Endometrial microvascular endothelial cells (primary cell): ENCODE results near the gene SMURF1. TPM values are rescaled to one million over a fixed set of nuclear protein-coding genes. Genes with fewer than 3 reads are reported as not detected.
"Not testable (repeated sequence)": the region's sequence is repeated elsewhere in the genome, so short reads cannot be mapped to it uniquely, and the experiment has no call there.

Experiments
- in situ Hi-C: cut with HindIII; loops from 2 replicates; pipeline ENCODE4 v1.10.0; 2017; ENCODE audit warnings: low sequenced_read_pairs, low pct_unique_long_range_greater_than_20kb; ENCODE audit errors: inconsistent ontology term
- total RNA-seq: library from RNA; depleted of rRNA; stranded (reverse); fragments of >200 nt; gene quantifications from one replicate; pipeline ENCODE4 v1.2.3, GENCODE V29; 2015; ENCODE audit errors: inconsistent ontology term

The SMURF1 gene
- total RNA-seq, 1 donor from 2014 or later: 14.9 TPM

DNA sequence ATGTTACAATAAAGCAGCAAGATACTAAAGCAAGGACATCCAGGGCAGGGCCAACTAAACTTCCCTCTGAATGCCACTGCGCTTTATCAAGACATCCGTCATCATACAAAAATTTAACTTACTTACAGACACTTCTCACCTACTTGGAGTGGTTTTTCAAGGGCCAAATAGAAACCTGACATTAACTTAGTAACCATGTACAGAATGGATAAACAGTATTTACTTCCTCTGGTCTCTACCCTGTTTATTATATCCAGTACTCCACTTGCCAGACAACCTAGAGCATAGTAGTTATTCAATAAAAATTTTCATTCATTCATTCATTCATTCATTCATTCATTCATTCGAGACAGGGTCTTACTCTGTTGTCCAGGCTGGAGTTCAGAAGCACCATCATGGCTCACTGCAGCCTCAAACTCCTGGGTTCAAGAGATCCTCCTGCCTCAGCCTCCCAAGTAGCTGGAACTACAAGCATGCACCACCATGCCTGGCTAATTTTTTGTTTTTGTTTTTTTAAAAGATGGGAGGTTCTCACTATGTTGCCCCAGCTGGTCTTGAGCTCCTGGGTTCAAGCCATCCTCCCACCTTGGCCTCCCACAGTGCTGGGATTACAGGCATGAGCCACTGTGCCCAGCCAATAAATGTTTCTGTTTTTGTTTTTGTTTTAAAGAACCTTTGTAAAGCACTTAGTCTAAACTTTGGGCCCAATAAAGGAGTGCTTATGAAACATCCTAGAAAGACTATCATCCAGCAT, 19.0 kb downstream of the SMURF1 start:
- in situ Hi-C loops: no loop called here

DNA sequence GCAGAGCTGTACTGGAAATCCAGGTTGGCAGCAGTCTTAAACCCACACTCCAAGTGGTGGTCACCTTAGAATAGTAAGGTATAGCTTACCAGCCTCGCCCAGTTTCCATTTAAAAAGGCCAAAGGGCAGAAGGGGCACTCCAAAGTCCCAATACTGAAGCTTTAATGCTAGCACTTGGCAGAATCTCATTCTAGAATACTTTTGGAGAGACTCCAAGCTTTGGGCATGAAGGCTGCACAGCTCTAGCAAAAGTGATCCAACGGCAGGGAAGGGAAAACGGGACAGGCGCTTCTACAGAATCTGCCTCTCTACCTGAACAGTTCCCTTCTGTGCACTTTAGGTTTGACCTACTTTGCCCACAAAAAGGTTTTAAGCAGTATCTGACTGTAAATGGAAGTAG, 19.7 kb downstream of the SMURF1 start:
- in situ Hi-C loops: no loop called here

DNA sequence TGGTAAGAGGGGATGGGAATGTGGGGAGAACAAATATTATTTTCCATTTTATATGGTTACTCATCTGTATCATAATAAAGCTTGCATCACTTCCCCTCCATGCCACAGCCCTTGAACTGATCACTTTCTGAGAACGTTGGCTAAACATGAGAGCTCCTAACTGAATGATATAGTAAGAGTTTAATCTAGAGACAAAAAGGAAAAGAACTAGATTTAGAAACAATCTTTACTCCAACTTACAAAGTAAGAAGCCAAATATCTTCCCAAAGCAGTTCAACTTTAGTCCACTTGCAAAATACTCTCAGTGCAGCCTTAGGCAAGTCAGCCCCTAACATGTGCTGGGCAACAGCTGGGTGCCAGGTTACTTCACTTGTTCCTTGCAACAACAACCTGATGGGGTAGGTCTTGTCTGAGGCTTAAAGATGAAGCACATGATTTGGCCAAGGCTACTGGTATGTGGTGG, 20.3 kb downstream of the SMURF1 start:
- in situ Hi-C loops: no loop called here

- in situ Hi-C loops: no loop called here
Observed at GRCh38 chr7:99122762-99123161, 21.1 kb downstream of the SMURF1 start.

DNA sequence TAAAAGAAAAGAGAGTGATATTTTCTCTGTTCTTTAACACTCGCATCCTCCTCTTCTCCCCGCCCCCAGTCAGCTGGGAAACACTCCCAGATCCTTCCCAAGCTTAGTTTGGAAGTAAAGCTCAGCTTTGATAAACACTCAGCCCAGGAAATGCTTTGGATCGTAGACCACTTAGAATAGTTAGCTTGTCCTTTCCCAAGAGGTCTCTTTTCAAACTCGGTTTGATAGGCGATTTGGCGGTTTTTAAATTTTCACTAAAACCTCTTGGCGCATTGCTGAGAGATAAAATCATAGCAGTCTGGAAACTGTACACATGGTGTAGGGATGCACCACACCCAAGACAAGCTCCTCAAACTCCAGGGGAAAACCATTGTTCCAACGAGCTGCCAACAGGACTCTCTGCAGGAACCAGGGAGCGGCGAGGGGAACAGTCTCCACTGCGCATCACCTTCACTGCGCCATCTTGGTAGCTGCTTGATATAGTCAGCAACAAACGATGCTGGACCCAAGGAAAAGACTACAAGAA, 22.3 kb downstream of the SMURF1 start:
- in situ Hi-C loops: no loop called here

DNA sequence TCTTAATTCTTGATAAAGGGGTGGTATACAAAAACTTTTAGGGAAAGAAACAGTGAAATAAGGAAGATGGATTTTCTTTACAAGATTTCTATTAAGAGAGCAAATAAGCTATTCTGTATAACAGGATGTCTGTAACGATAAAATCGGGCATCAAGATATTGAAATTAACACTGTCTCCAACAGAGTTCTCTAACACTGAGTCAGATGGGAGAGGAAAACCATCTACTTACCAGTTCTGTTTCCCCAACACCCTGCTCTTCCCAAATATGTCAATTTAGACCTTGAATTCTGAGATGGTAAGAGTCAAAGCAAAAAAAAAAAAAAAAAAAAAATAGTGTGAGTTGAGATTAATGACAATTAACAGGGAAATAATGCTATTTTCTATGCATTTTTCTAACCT, 23.0 kb downstream of the SMURF1 start:
- in situ Hi-C loops: no loop called here

GRCh38 chr7:99120501-99120900, 23.4 kb downstream of the SMURF1 start:
- in situ Hi-C loops: no loop called here

DNA sequence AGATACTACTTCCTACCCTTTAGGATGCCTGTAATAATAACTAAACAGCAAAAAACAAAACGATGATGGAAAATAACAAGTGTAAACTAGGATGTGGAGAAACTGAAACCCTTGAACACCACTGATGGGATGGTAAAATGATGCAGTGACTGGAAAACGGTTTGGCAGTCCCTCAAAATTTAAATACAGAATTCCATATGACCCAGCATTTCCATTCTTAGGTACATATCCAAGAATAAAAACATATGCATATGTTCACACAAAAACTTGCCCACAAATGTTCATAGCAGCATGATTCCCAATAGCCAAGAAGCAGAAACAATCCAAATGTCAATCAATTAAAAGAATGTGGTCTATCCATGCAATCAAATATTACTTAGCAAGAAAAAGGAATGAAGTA, 25.8 kb downstream of the SMURF1 start:
- in situ Hi-C loops: no loop called here

GRCh38 chr7:99116144-99116543, 27.8 kb downstream of the SMURF1 start:
- in situ Hi-C loops: no loop called here

DNA sequence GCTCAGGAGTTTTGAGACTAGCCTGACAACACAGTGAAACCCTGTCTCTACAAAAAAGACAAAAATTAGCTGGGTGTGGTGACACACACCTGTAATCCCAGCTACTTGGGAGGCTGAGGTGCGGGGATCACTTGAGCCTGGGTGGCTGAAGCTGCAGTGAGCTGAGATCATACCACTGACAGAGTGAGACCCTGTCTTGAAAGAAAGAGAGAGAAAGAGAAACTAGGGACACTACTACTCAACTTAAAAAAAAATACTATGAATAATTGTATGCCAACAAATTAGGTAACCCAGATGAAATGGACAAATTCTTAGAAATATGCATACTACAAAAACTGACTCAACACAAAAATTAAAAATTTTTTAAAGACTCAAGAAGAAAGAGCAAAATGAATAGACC, 28.5 kb downstream of the SMURF1 start:
- in situ Hi-C loops: no loop called here

DNA sequence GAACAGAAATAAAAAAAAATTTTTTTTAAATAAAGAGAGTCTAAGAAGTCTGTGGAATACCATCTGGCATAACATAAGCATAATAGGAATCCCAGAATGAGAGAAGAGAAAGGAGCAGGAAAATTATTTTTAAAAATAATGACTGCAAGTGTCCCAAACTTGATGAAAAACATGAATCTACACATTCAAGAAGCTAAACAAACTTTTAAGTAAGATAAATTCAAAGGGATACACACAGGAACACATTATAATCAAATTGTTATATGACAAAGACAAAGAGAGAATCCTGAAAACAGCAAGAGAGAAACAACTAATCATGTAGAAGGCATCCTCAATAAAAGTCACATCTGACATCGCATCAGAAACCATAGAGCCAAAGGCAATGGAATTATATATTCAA, 30.9 kb downstream of the SMURF1 start:
- in situ Hi-C loops: no loop called here

DNA sequence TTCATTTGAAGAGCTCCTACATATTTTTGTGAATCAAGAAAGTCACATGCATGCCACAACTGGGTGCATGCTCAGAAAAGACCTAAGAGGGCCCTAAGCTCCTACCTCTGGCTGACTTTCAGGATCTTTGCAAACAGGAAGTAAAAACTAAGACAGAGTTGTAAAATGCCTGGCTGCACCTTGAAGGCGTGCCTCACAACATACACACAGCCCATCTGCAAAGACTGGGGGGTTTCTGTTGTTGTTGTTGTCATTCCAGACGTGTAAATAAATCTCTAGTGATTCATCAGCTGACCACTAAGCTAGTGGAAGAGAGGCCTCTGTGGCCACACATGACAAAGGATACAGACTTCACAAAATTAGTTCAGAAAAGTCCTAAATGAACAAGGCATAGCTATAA, 31.8 kb downstream of the SMURF1 start:
- in situ Hi-C loops: no loop called here

- in situ Hi-C loops: no loop called here
Observed at GRCh38 chr7:99111591-99111990, 32.3 kb downstream of the SMURF1 start.

DNA sequence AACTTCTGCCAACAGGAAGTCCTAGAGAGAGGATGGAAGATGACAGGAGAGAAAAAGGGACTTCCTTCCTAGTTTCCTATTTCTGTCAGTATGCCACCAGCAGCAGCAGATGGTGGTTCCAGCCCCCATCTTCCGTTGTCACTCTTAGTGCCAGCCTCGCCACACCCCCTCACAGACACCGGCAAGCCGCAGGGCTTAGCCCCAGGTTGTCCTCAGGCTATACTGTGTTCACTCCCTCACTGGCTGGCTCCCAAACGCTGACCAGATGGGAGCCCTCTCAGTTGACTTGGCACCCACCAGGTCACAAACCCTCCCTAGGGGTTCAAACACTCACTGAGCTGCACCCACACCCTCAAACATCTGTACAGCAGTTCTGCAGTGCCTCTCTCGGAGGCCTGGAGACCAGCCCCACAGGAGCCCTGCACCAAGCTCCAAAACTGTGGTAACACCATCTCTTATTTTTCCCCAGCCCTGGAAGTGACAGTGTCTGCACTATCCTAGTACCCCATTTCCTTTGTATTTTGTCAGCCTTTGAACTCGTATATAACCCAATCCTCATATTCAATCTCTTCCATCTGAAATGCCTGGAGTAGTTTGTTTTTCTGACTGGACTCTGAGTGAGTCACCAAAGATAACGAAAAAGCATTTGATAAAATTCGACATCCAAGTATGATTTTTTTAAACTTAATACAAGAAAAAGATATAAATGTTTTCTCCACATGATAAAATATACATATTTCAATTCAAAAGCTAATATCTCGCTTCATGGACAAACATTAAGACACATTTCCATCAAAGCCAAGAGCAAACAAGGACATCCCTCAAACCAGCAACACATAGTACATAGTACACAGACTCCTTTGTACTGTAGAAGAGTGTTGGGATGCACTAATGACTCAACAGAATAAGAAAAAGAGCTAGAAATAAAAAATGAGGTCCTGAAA, 34.5 kb downstream of the SMURF1 start:
- in situ Hi-C loops: no loop called here

GRCh38 chr7:99108613-99109012, 35.3 kb downstream of the SMURF1 start:
- in situ Hi-C loops: no loop called here

DNA sequence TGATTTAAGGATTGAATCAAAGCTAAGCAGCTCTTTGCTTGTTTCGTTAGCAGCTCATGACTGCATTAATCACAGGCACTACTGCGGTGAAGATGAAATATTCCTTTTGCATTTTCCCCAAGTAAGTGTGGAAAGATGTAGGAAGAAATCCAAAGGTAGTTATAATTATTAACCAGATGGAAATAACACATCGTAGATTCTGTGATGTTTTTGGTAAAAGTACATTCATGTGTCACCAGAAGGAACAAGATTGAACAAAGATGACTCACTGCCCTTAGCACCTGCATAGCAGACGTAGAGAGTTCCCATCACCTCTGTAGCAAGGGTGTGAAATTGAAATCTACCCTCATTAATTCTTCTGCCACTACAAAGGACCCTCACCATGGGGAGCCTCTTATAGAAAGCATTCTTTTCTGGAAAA, 37.1 kb downstream of the SMURF1 start:
- in situ Hi-C loops: no loop called here

DNA sequence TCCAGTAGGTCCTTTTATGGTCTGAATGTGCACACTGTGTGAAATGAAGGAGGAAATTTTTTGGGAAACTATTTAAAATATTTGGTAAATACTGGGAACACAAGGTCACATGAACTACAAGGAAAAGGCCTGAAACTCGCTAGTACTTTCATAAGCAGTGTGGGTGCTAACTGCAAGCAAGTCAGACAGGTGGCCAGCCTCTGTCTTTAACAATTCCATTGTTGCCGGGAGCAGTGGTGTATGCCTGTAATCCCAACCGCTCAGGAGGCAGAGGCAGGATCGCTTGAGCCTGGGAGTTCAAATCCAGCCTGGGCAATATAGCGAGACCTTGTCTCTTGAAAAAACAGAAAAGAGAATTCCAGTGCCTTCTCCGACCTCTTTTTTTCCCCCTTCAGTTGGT, 37.5 kb downstream of the SMURF1 start:
- in situ Hi-C loops: no loop called here

- in situ Hi-C loops: no loop called here
Observed at GRCh38 chr7:99105756-99106155, 38.2 kb downstream of the SMURF1 start.

GRCh38 chr7:99104631-99105030, 39.3 kb downstream of the SMURF1 start:
- in situ Hi-C loops: no loop called here

DNA sequence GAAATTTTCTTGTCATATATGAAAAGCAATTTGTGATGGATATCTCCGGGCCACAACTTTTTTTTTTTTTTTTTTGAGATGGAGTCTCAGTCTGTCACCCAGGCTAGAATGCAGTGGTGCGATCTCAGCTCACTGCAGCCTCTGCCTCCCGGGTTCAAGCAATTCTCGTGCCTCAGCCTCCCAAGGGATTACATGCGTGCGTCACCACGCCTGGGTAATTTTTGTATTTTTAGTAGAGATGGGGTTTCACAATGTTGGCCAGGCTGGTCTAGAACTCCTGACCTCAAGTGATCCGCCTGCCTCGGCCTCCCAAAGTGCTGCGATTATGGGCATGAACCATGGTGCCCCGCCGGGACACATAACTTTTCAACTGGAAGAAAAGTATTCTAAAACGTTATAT, 40.1 kb downstream of the SMURF1 start:
- in situ Hi-C loops: not testable (repeated sequence)
